Stimulated activated CD8-positive, alpha-beta memory T cell treated with anti-CD3 and anti-CD28 coated beads, Interleukin-15, amount 100 ng/mL, for 24 hours (primary cell): Measurements from ENCODE around the gene PAPOLB.
A peak's percentile ranks its signal among the peaks of the same experiment; 100 is the strongest.
"Not testable (repeated sequence)": the region's sequence is repeated elsewhere in the genome, so short reads cannot be mapped to it uniquely, and the experiment has no call there.

Experiments used
- DNase-seq: peaks from one replicate; pipeline ENCODE4 v3.0.0-alpha.2; 2020; ENCODE audit warnings: low read depth

The PAPOLB gene

DNA sequence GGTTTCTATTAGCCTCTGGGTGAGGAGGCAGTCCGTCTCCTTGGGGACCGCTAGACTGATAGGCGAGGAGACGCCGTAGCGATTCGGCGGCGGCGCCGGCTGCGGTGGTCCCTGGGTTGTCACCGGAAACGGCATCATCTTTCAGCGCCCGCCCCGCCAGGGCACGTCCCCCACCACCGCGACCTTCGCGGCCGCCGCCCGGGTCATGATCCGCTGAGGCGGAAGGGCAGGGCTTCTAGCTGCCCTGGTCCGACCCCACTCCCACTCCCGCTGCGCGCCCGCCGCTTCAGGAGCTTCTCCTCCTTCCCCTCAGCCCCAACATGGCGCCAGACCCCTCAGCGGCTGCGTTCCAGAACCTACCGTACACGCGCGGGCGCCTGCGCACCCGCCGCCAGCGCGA lies at the start of gene PAPOLB:
Gene PAPOLB, minus strand, starts transcription at position 358 of the 400 bp plus-strand sequence. Its CDS starts 220 bp downstream, at position 138.
- DNase-seq: no peak

DNA sequence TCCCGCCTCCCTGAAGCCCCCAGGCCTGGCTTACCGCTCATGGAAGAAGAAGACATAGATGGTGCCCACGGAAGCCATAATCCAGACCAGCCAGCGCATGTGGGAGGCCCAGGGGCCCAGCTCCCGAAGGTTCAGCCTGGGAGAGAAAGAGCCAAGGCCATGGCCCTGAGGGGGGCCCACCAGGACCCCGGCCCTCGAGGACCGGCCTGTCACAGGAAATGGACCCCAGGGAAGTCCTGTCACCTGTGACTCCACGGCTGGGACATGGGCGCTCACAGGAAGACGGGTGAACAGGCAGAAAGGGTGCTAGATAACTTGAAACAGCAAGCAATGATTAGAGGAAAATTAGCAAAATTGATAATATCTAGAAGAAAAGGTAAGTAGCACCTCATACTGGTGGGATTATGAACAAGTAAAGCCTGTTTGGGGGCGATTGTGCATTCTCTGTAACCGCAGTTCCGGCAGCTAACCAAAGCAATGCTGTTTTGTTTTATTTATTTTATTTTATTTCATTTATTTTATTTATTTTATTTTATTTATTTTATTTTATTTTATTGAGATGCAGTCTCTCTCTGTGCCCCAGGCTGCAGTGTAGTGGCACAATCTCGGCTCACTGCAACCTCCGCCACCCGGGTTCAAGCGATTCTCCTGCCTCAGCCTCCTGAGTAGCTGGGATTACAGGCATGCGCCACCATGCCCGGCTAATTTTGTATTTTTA lies 49.4 kb upstream of the PAPOLB start:
- DNase-seq: no peak

DNA sequence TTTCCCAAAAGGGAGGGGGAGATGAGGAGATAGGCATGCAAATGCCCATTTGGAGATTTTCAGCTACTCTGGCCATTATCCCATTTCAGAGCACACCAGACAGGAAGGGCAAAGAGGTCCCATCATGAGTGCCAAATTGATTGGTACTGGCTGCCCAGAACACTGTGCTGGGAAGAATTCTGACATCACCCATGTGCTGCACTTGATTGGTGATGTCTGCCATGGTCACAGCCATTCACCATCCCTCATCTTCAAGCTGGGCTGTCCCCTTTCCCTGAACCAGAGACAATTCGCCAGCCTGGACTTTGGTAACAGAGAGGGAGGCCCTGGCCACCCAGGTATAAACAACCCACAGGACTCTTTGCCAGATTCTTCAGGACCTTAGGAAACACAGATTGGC lies 44.9 kb upstream of the PAPOLB start:
- no peak for DNase-seq

GRCh38 chr7:4905171-4905570 lies 43.3 kb upstream of the PAPOLB start:
- no peak for DNase-seq

- DNase-seq: no peak
Observed at GRCh38 chr7:4904346-4904745, 42.5 kb upstream of the PAPOLB start.

- no peak for DNase-seq
Observed at GRCh38 chr7:4895766-4896165, 33.9 kb upstream of the PAPOLB start.

- DNase-seq: no peak
Observed at GRCh38 chr7:4894482-4894881, 32.7 kb upstream of the PAPOLB start.

DNA sequence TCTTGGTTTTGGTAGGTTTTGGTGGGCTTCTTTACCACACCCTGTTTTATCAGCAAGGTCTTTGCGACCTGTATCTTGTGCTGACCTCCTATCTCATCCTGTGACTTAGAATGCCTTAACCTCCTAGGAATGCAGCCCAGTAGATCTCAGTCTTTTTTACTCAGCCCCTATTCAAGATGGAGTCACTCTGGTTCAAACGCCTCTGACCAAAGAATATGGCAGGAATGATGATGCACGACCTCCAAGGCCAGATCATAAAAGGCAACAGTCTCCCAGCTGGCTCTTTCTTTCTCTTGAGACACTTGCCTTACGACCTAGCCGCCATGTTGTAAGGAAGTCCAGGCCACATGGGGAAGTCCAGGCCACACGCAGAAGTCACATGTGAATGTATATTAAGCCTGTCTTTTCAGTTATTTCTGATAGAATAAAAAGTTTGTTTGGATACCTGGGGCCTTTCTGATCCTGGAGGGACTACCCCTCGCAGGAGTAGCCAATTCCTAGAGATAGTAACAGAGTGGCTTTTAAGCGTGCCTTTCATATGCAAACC lies 32.2 kb upstream of the PAPOLB start:
- DNase-seq: no peak

DNA sequence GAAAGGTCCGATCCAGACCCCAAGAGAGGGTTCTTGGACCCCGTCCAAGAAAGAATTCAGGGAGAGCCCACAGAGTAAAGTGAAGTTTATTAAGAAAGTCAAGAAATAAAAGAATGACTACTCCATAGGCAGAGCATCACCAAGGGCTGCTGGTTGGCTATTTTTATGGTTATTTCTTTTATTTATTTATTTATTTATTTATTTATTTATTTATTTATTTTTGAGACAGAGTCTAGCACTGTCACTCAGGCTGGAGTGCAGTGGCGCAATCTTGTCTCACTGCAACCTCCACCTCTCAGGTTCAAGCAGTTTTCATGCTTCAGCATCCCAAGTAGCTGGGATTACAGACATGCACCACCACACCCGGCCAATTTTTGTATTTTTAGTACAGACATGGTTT lies 31.4 kb upstream of the PAPOLB start:
- not testable (repeated sequence) for DNase-seq

DNA sequence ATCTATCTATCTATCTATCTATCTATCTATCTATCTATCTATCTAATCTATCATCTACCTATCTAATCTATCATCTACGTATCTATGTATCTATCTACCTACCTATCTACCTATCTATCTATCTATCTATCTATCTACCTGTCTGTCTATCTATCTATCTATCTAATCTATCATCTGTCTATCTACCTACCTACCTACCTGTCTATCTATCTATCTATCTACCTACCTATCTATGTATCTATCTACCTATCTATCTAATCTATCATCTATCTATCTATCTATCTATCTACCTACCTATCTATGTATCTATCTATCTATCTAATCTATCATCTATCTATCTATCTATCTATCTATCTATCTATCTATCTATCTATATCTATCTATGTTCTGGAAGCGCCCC lies 29.7 kb upstream of the PAPOLB start:
- DNase-seq: not testable (repeated sequence)

- no peak for DNase-seq
Observed at GRCh38 chr7:4889682-4890081, 27.9 kb upstream of the PAPOLB start.

DNA sequence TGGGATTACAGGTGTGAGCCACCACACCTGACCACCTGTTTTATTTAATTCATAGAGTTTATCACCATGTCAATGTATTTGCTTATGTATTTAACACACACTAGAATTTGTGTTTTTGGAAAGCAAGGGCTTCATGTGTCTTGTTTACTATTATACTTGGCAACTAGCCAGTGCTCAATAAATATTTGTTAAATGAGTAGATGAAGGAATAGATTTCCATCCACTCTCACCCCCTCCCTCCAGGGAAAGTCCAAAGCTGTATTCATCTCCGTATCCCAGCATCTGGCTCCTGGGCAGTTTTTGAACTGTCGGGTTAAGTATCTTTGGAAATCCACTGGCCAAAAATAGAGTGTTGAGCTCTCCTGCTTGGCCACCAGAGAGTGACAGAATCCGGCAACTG lies 26.3 kb upstream of the PAPOLB start:
- no peak for DNase-seq

DNA sequence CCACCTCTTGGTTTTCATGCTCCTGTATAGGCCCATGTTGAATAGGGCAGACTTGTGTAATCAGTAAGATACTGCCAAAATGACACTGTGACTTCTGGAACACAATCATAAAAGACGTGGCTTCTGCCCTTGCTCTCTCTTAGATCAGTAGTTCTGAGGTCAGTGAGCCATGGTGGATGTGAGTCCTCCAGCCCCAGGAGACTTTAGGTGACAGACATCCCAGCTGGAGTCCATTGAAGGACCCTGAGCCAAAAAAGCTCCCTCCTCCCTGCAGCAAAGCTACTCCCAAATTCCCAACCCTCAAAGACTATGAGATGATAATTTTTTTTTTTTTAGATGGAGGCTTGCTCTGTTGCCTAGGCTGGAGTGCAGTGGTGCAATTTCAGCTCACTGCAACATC lies 24.8 kb upstream of the PAPOLB start:
- DNase-seq: no peak

DNA sequence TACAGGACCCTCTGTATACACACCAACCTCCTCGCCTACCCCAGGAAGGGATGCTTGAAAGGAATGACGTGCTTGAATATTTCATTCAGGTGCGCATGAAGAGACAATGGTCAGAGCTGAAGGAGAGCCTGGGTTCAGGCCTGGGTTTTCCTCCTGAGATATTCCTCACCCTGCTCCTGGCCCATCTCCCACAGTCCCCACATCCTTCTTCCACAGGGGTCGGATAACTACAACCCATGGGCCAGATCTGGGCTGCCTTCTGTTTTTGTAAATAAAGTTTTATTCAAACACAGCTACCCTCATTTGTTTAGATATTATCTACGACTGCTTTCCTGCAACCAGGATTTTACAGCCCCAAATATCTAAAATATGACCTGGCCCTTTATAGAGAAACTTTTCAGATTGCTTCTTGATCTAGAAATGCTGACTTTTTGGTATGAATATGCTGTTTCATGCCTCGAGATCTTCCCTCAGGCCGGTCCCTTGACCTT lies 23.5 kb upstream of the PAPOLB start:
- DNase-seq: no peak

DNA sequence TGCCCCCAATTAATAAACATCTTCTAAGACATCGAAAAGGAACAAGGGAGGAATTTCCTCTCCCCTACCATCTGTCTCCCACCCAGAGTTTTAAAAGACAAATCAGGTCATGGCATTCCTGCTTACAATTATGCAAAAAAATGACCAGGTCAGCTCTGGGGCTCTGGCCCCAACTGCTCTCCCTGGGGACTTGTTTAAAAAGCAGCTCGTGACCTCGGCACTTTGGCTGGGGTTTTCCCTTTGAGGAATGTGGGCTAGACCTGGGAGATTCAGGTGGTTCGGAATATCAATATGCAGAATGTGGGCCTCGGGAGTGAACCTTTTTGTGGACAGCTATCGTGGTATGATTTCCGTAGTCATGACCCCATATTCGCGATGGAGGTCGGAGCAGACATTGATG lies 22.3 kb upstream of the PAPOLB start:
- DNase-seq: no peak

GRCh38 chr7:4883372-4884144 lies 21.7 kb upstream of the PAPOLB start, which contains the start of gene RADIL:
TSS of gene RADIL (minus strand) at chr7:4883716. CDS start at chr7:4878139, 5,577 bp downstream.
- DNase-seq: peak; percentile 85

GRCh38 chr7:4883033-4883371 lies 21.2 kb upstream of the PAPOLB start:
- no peak for DNase-seq

DNA sequence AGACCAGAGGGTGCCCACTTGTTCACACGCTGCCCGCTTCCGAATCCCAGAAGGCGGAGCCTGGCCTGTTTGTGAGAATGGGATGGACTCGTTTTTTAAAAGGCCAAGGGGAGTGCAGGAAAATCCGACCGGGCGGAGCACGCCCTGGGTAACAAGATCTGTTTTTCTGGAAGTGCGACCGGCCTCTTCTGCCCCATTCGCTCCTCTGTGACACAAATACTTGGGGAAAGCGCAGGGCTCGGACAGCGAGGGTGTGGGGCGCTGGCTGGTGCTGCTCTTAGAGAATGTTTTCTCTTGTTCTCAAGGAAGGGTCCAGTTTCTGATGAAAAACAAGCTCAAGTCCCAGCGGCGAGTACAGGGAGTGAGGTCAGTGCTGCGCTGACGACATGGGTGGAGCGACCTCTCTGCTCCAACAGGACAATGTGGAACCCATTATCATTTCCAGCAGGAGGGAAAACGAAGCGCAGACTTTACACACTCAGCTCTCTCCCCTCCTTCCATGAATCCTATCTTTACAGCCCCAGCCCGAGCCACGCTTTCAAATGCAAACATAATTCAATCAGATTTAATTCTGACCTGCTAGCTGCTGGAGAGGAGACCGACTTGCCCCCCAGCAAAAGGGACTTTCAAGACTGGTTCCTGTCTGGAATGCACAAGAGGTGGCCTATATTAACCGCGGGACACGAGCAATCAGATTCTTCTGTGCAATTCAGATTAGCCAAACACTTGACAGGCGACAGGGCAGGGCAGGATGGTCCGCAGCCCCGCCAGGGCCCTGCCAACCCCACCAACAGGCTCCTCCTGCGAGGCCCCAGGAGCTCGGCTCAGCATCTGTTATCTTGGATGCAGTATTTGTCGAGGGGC lies 20.6 kb upstream of the PAPOLB start:
- DNase-seq: no peak

DNA sequence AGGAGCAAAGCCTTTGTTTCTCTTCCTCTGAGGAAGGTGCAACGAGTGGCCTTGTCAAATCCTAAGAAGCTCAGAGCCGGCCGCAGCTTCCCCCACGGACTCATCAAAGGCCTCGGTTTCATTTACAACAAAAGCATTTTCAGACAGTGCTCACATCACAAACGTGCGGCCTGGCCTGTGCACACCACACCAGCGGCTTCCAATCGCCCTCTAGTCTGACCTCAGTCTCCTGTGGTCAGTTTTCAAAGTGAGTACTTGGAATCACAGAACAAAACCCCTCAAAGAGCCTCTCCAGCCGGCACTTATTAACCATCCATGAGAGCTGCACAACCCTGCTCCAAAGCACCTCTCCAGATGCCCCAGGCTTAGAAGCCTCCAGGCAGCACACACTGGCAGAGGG lies 18.4 kb upstream of the PAPOLB start:
- no peak for DNase-seq

DNA sequence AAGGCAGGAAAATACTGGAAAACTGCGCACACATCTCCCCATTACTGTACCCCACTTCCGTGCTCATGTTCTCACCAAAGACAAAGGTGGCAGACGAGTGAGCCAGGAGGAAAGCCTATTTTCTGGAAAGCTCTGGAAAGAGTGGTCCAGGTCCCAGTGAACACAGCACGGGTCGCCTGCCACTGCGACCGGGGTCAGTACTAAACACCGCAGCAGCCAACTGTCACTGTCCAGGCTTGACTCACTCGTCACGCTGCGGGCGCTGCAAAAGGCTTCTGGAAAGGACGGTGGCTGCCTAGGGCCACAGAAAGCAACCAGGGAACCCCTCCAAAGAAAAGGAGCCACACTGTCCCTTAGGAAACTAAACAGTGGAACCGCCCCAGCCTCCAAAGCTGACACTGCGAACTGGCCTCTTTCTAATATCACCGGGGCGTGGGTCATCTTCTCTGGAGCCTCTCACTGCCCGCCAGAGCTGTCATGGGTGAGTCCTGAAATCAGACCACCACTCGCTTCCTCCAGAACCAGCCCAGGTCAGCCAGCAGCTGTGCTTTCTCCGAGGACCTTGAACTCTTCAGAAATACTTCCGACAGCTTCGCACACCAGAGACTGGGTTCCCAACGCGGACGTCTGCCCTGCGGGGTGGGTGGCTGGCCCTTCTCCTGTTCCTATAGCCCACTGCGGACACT lies 17.7 kb upstream of the PAPOLB start:
- DNase-seq: no peak
